GM12878 (cell line): ENCODE measurements around the gene HORMAD2. TPM values are rescaled to one million over a fixed set of nuclear protein-coding genes. Genes with fewer than 3 reads are reported as not detected.
"Not testable (repeated sequence)": the region's sequence is repeated elsewhere in the genome, so short reads cannot be mapped to it uniquely, and the experiment has no call there.

Experiments used
- ATAC-seq: fragments of 200-7000 bp; cut with Tn5 transposase; 3 replicates; pipeline ENCODE4 v1.9.1; 2020; ENCODE audit warnings: mild to moderate bottlenecking, moderate library complexity
- BruUV-seq: library from RNA; stranded (reverse); fragments of 400-500 nt; replicated peaks from 2 replicates; lab custom pipeline; 2021; lab: Mats Ljungman, UMichigan
- CTCF ChIA-PET: fragments of 300-600 bp; sonication (Branson Sonifier 250); formaldehyde crosslinking; extraction: SDS; loops from one replicate; lab custom pipeline; 2021; ENCODE audit warnings: inconsistent platforms; lab: Yijun Ruan, JAX
- POLR2A ChIA-PET: fragments of 350-600 bp; formaldehyde crosslinking; extraction: SDS; loops from one replicate; lab custom pipeline; 2021; ENCODE audit warnings: inconsistent platforms; lab: Charles Lee
- RAD21 ChIA-PET: fragments of 300-600 bp; sonication (Branson Sonifier 250); formaldehyde crosslinking; loops from one replicate; lab custom pipeline; 2023; ENCODE audit warnings: antibody characterized with exemption; ENCODE audit not compliant: unreplicated experiment; lab: Charles Lee
- SMC1A ChIA-PET: fragments of 300-600 bp; sonication (Branson Sonifier 250); formaldehyde crosslinking; loops from one replicate; lab custom pipeline; 2023; ENCODE audit not compliant: unreplicated experiment, uncharacterized antibody; lab: Charles Lee
- DNase-seq: peaks from one replicate; pipeline ENCODE4 v3.0.0-alpha.2; 2011; ENCODE audit warnings: low read depth, low spot score
- FAIRE-seq: peaks from 3 replicates; lab custom pipeline; 2011; peaks lifted over from hg19 to GRCh38; lab: Jason Lieb, UNC
- H2AFZ ChIP-seq: 2 replicates; pipeline ENCODE4 v1.6.0; 2011; ENCODE audit warnings: low read depth, low read length, control low read depth; ENCODE audit not compliant: control insufficient read depth
- H3K27ac ChIP-seq: 2 replicates; pipeline ENCODE4 v1.5.1; 2011; ENCODE audit warnings: control low read depth; ENCODE audit not compliant: control insufficient read depth, insufficient read depth
- H3K27me3 ChIP-seq, 2 experiments: replicated peaks in 1 of 2; 2 replicates each; pipeline versions ENCODE4 v1.6.0 to v1.6.1; 2011; ENCODE audit warnings: low read length in 1 of 2; ENCODE audit not compliant: control insufficient read depth in 2 of 2, insufficient read depth in 2 of 2
- H3K36me3 ChIP-seq, 2 experiments: 2 replicates each; pipeline ENCODE4 v1.5.1; 2011; ENCODE audit warnings: low read length in 1 of 2; ENCODE audit not compliant: control insufficient read depth in 2 of 2, insufficient read depth in 2 of 2
- H3K4me1 ChIP-seq: 2 replicates; pipeline ENCODE4 v1.6.1; 2011; ENCODE audit warnings: mild to moderate bottlenecking, low read length, moderate library complexity, mixed read lengths; ENCODE audit not compliant: control insufficient read depth, insufficient read depth
- H3K4me2 ChIP-seq: 2 replicates; pipeline ENCODE4 v1.6.0; 2011; ENCODE audit warnings: control low read depth; ENCODE audit not compliant: control insufficient read depth, insufficient read depth
- H3K4me3 ChIP-seq: fragments of 200-600 bp; sonication (generic); 2 replicates; pipeline ENCODE4 v1.5.1; 2016
- H3K79me2 ChIP-seq: 2 replicates; pipeline ENCODE4 v1.6.0; 2011; ENCODE audit warnings: low read length; ENCODE audit not compliant: control insufficient read depth, insufficient read depth
- H3K9ac ChIP-seq: 2 replicates; pipeline ENCODE4 v1.8.0; 2011; ENCODE audit warnings: low read length, control low read depth, mixed read lengths; ENCODE audit not compliant: control insufficient read depth, insufficient read depth
- H3K9me3 ChIP-seq: replicated peaks from 3 replicates; pipeline ENCODE4 v1.5.1; 2011; ENCODE audit warnings: mild to moderate bottlenecking, low read length; ENCODE audit not compliant: control insufficient read depth, insufficient read depth
- H4K20me1 ChIP-seq: 2 replicates; pipeline ENCODE4 v1.6.0; 2011; ENCODE audit not compliant: control insufficient read depth, insufficient read depth
- EGR1 ChIP-seq, 2 experiments: IDR thresholded peaks; 1 replicate in 1 of 2; 2 replicates in 1 of 2; pipeline ENCODE4 v1.6.1; 2011 to 2012; ENCODE audit warnings: low read depth in 2 of 2, low read length in 2 of 2, borderline replicate concordance in 1 of 2, mild to moderate bottlenecking in 1 of 2, moderate library complexity in 1 of 2
- GABPA ChIP-seq: IDR thresholded peaks from 2 replicates; pipeline ENCODE4 v1.6.1; 2014; ENCODE audit warnings: antibody characterized with exemption, low read depth, mild to moderate bottlenecking, inconsistent platforms
- KAT2A ChIP-seq: conservative IDR thresholded peaks from 2 replicates; pipeline ENCODE4 v1.6.1; 2011; ENCODE audit warnings: low read depth, low read length; ENCODE audit not compliant: control insufficient read depth
- LARP7 ChIP-seq: fragments of 450-650 bp; IDR thresholded peaks from 2 replicates; pipeline ENCODE4 v1.6.1; 2017; ENCODE audit warnings: mild to moderate bottlenecking
- MLLT1 ChIP-seq: fragments of 450-650 bp; IDR thresholded peaks from 2 replicates; pipeline ENCODE4 v1.6.1; 2016; ENCODE audit warnings: mild to moderate bottlenecking
- POU2F2 ChIP-seq: IDR thresholded peaks from 3 replicates; pipeline ENCODE4 v1.6.1; 2011; ENCODE audit warnings: low read depth, mild to moderate bottlenecking, low read length, borderline replicate concordance
- RAD51 ChIP-seq: fragments of 450-650 bp; IDR thresholded peaks from 2 replicates; pipeline ENCODE4 v1.6.1; 2016; ENCODE audit warnings: moderate library complexity, mild to moderate bottlenecking, inconsistent platforms
- ZNF274 ChIP-seq: IDR thresholded peaks from one replicate; pipeline ENCODE4 v1.8.0; 2011; ENCODE audit not compliant: insufficient read length, insufficient read depth
- WGBS: methylation state at CpG from one replicate; pipeline ENCODE4 v1.1.6; 2016; ENCODE audit warnings: low lambda C conversion rate; ENCODE audit not compliant: insufficient replicate concordance, insufficient coverage; ENCODE audit errors: missing lambda C conversion rate; 5-methylcytosine and 5-hydroxymethylcytosine counted together
- in situ Hi-C: fragments of 300-500 bp; cut with MboI; formaldehyde crosslinking; loops from 9 replicates; pipeline ENCODE4 v1.14.3; 2018; ENCODE audit warnings: mixed read lengths
- intact Hi-C: fragments of 100-400 bp; cut with micrococcal nuclease; formaldehyde crosslinking; loops from one replicate; pipeline ENCODE4 v1.14.2; 2022; ENCODE audit not compliant: unreplicated experiment
- polyA plus RNA-seq, 11 experiments: library from polyadenylated mRNA; depleted of rRNA in 4 of 11; unstranded in 6 of 11; stranded (reverse) in 5 of 11; fragments of >200 nt; fragmentation: Nextera tagmentation in 4 of 11; fragmentation: Illumina TruSeq in 1 of 11; extraction: Ambion mirVana in 4 of 11; extraction: Trizol in 1 of 11; gene quantifications; 1 replicate in 1 of 11; 2 replicates in 10 of 11; pipeline versions ENCODE4 v1.2.1 to v1.2.3, GENCODE V29; 2011 to 2016; ENCODE audit warnings: inconsistent platforms in 2 of 11, missing spikeins in 2 of 11, low read depth in 1 of 11
- total RNA-seq, 4 experiments: library from RNA; depleted of rRNA in 3 of 4; stranded (reverse); fragments of >200 nt in 3 of 4; fragmentation: Illumina TruSeq in 1 of 4; extraction: Trizol in 1 of 4; gene quantifications; 2 replicates each; pipeline versions ENCODE4 v1.2.1 to v1.2.3, GENCODE V29; 2013 to 2021

HORMAD2 gene
- total and polyA plus RNA-seq, 10 of the 15 experiments (the other 5 are each of a cell fraction or from before 2014, with no cell fraction given) = 0.07 to 0.13 TPM; not detected in 8

- H3K27me3 ChIP-seq, in situ Hi-C loops, H3K27ac ChIP-seq, FAIRE-seq, H3K4me1 ChIP-seq, POLR2A ChIA-PET, H3K36me3 ChIP-seq, BruUV-seq, H3K4me2 ChIP-seq, H2AFZ ChIP-seq, RAD21 ChIA-PET, ATAC-seq, H3K9me3 ChIP-seq, DNase-seq, H3K79me2 ChIP-seq, H3K4me3 ChIP-seq, H3K9ac ChIP-seq, intact Hi-C loops, H4K20me1 ChIP-seq: not testable (repeated sequence)
- ChIA-PET SMC1A (interaction anchor here (2.0 kb wide), 1 partner anchor 8 kb away, joined by 4 read pairs; no protein-coding TSS in a partner anchor), CTCF (interaction anchor here (2.4 kb wide), 1 partner anchor 12 kb away, joined by 8 read pairs; no protein-coding TSS in a partner anchor)
- WGBS = 0% methylated on average over 2 of the region's 2 CpGs
Measured at GRCh38 chr22:30100770-30101169, 20.5 kb downstream of the HORMAD2 start.

GRCh38 chr22:30104501-30105156 is 24.4 kb downstream of the HORMAD2 start:
- no peaks in the 10 kb centered on the region for H3K36me3 ChIP-seq
- H3K27ac ChIP-seq = no peak overlapping the region
- H3K4me1 ChIP-seq = no peaks in the 10 kb centered on the region
- ChIA-PET POLR2A (interaction anchor here (1.2 kb wide), 1 partner anchor 15 kb away, joined by 3 read pairs; no protein-coding TSS in a partner anchor), CTCF (interaction anchor here (0.6 to 3.5 kb wide), 11 partner anchors 12 to 516 kb away, joined by 3 to 20 read pairs (median 4); partner anchors contain the start of gene CASTOR1), RAD21 (interaction anchor here (0.8 to 2.4 kb wide), 4 partner anchors 9 to 185 kb away, joined by 3 to 8 read pairs (median 4); partner anchors contain the start of gene CASTOR1), SMC1A (interaction anchor here (0.9 to 5.4 kb wide), 6 partner anchors 10 to 181 kb away, joined by 3 to 41 read pairs (median 8); no protein-coding TSS in a partner anchor)
- no peaks in the 10 kb centered on the region for H3K79me2 ChIP-seq
- H3K9me3 ChIP-seq = no peaks in the 10 kb centered on the region
- no peaks in the 10 kb centered on the region for H3K27me3 ChIP-seq
- BruUV-seq = no TSS peak
- DNase-seq = no peak
- H3K9ac ChIP-seq = no peak overlapping the region
- no peak for ATAC-seq
- no peak overlapping the region for H3K4me3 ChIP-seq
- no peak for TF ChIP-seq POU2F2
- no peak for TF ChIP-seq MLLT1
- TF ChIP-seq ZNF274 = no peak
- no peak for TF ChIP-seq KAT2A
- TF ChIP-seq RAD51 = no peak
- TF ChIP-seq GABPA = no peak
- no peak for TF ChIP-seq LARP7
- TF ChIP-seq EGR1 (IDR thresholded peaks at IDR 0.05; ENCODE audit: borderline replicate concordance in 1 of 2, low read depth in 2 of 2, low read length in 2 of 2) = no peak
- WGBS = 68% methylated on average over 3 of the region's 3 CpGs
- H3K4me2 ChIP-seq = no peak overlapping the region
- FAIRE-seq = no peak
- in situ Hi-C loops (loop anchor here (5.0 kb wide), 2 partner anchors 158 to 288 kb away; no protein-coding TSS in a partner anchor), intact Hi-C loops (loop anchor here (5.0 kb wide), 1 partner anchor 283 kb away; the partner anchor contains the start of gene RNF215)
- H4K20me1 ChIP-seq = no peaks in the 10 kb centered on the region
- no peak overlapping the region for H2AFZ ChIP-seq
